ENCODE measurements around the gene PPP1R14D. TPM values are rescaled to one million over a fixed set of nuclear protein-coding genes. Genes with fewer than 3 reads are reported as not detected.

Gene PPP1R14D
- total RNA-seq, 1 experiment from 2014 or later = not detected

- Histone ChIP-seq H3K4ac (ENCODE audit: low read depth, low read length) (no peak overlapping the region), H2AK5ac (ENCODE audit: insufficient read length, low read length) (peak overlapping the region; percentile 85), H2BK12ac (ENCODE audit: insufficient read length, low read depth, low read length) (no peak overlapping the region), H4K91ac (ENCODE audit: insufficient read length, low read depth, low read length) (peak overlapping the region; percentile 61), H4K5ac (ENCODE audit: insufficient read length, low read depth, low read length) (no peak overlapping the region), H2BK15ac (ENCODE audit: low read depth, low read length) (no peak overlapping the region), H3K4me2 (ENCODE audit: insufficient read depth, insufficient read length, low read length) (no peak overlapping the region), H3K18ac (ENCODE audit: insufficient read length, low read depth, low read length) (peak overlapping the region; percentile 78), H2AFZ (ENCODE audit: low read length) (no peak overlapping the region), H3K23me2 (ENCODE audit: insufficient read length, low read depth, low read length, poor library complexity, severe bottlenecking) (no peaks in the 10 kb centered on the region), H3K79me1 (ENCODE audit: insufficient read depth, low read depth, low read length, poor library complexity, severe bottlenecking) (peaks cover 4% of the 10 kb centered on the region), H3K23ac (ENCODE audit: insufficient read length, low read depth, low read length) (no peak overlapping the region), H3T11ph (ENCODE audit: low read length) (no peak overlapping the region), H4K8ac (replicated peaks; ENCODE audit: insufficient read length, low read depth, low read length) (no peak overlapping the region), H3K79me2 (ENCODE audit: insufficient read depth, low read length) (no peaks in the 10 kb centered on the region), H3K9me3 (ENCODE audit: control insufficient read depth, low read depth, low read length) (no peaks in the 10 kb centered on the region), H3K27ac (ENCODE audit: insufficient read length, low read depth, low read length) (no peak overlapping the region), H3K9ac (ENCODE audit: extremely low read depth, insufficient read length, low read length) (no peak overlapping the region), H3K27me3 (ENCODE audit: insufficient read depth, low read length) (no peaks in the 10 kb centered on the region), H3K14ac (ENCODE audit: insufficient read depth, low read length) (no peak overlapping the region), H2BK20ac (ENCODE audit: low read depth, low read length, poor library complexity, severe bottlenecking) (no peak overlapping the region), H2BK5ac (ENCODE audit: insufficient read length, low read length) (no peak overlapping the region), H3K4me1 (ENCODE audit: insufficient read depth, low read length) (peaks cover 9% of the 10 kb centered on the region; the same call in 1 of the 2 replicates), H2BK120ac (ENCODE audit: low read depth, low read length, poor library complexity, severe bottlenecking) (no peak overlapping the region), H3K56ac (ENCODE audit: insufficient read length, low read depth, low read length) (no peak overlapping the region), H4K20me1 (ENCODE audit: control insufficient read depth, insufficient read depth, insufficient read length) (no peaks in the 10 kb centered on the region)
- Mint-ChIP-seq H3K36me3 (ENCODE audit: insufficient read depth in 1 of 3, low read depth in 3 of 3) (peaks cover 0 to 4% (median 0%) of the 10 kb centered on the region in 3 experiments; a peak in 2 of 7 replicates), H3K4me1 (peaks cover 49 to 53% of the 10 kb centered on the region in 2 experiments), H3K4me3 (no peak overlapping the region), H3K9me3 (no peaks in the 10 kb centered on the region), H3K27me3 (ENCODE audit: low read depth) (no peaks in the 10 kb centered on the region), H3K27ac (peak overlapping the region in 1 of 3 experiments; percentile 33; a peak in 1 of 7 replicates)
- TF ChIP-seq CTCF (conservative IDR thresholded peaks at IDR 0.05) = no peak; the same call in 2 of the 3 replicates
- DNase-seq = no peak
- no CpG with 5 or more reads among the region's 3 CpGs for WGBS (ENCODE audit: extremely low coverage, insufficient read length, low lambda C conversion rate)
Measured at GRCh38 chr15:40785164-40785563, 43.3 kb downstream of the PPP1R14D start.

Data from H9 (cell line).